ENCODE results near the gene RNF8. TPM values are rescaled to one million over a fixed set of nuclear protein-coding genes. Genes with fewer than 3 reads are reported as not detected.
"Not testable (repeated sequence)": the region's sequence is repeated elsewhere in the genome, so short reads cannot be mapped to it uniquely, and the experiment has no call there.

Gene RNF8
- total and polyA plus RNA-seq, 10 of the 15 experiments (the other 5 are each of a cell fraction or from before 2014, with no cell fraction given) = 7.8 to 30.2 (median 23.3) TPM

DNA sequence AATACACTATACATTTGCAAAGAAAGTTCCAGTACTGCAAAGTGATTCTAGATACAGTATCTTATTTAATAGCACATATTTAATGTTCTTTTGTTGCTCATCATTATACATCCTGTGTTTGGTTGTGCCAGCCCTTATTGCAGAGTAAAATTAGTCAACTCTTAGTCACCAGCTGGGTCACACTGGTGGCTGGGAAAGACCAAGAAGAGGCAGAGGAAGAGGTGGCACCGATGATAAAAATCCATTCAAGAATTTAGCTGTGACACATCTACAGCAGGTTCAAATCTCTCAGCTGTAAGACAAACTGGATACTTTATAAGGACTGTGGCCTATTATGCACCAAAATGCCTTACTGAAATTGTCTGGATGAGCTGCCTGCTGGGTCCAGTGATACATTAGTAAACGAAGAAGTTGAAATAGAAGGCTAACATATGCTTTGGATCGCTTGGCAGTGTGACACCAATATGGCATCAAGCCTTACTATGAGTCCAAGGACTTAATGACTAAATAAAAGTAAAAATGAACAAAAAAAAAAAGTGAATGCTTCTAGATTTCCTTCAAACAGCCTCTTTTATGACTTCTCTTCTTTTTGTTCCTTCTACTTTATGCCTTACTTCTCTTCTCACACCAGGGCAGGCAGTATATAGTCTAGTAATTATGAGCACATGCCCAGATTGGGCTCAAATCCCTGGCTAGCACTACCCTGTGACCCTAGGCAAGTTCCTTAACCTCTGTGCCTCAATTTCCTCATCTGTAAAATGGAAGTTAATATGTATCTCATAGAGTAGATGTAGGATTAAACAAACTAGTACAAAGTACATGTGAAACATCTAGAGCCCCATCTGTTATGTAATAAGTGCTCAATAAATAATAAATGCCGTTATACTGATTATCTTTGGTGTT lies 29.4 kb upstream of the RNF8 start:
- Histone ChIP-seq H2AFZ (ENCODE audit: control insufficient read depth, low read depth, low read length) (no peak overlapping the region), H3K36me3 (ENCODE audit: control insufficient read depth in 2 of 2, insufficient read depth in 2 of 2, low read length in 1 of 2) (peaks cover 0 to 10% of the 10 kb centered on the region in 2 experiments; a peak in 3 of 4 replicates), H3K27me3 (replicated peaks in 1 of 2; ENCODE audit: control insufficient read depth in 2 of 2, insufficient read depth in 2 of 2, low read length in 1 of 2) (no peaks in the 10 kb centered on the region), H3K9ac (ENCODE audit: control insufficient read depth, insufficient read depth, low read length) (no peak overlapping the region), H3K9me3 (replicated peaks; ENCODE audit: control insufficient read depth, insufficient read depth, low read length) (no peaks in the 10 kb centered on the region), H3K4me3 (no peak overlapping the region), H3K27ac (ENCODE audit: control insufficient read depth, insufficient read depth) (no peak overlapping the region), H3K4me2 (ENCODE audit: control insufficient read depth, insufficient read depth) (no peak overlapping the region), H3K4me1 (ENCODE audit: control insufficient read depth, insufficient read depth, low read length) (no peaks in the 10 kb centered on the region), H4K20me1 (ENCODE audit: control insufficient read depth, insufficient read depth) (no peaks in the 10 kb centered on the region), H3K79me2 (ENCODE audit: control insufficient read depth, insufficient read depth, low read length) (no peaks in the 10 kb centered on the region)
- ChIA-PET RAD21 (ENCODE audit: unreplicated experiment) (interaction anchor here (0.7 to 1.7 kb wide), 8 partner anchors 10 to 368 kb away, joined by 3 to 10 read pairs (median 4); no protein-coding TSS in a partner anchor), POLR2A (interaction anchor here (0.7 kb wide), 1 partner anchor 1377 kb away, joined by 6 read pairs; no protein-coding TSS in a partner anchor), SMC1A (ENCODE audit: uncharacterized antibody, unreplicated experiment) (interaction anchor here (0.6 to 1.5 kb wide), 5 partner anchors 10 to 519 kb away, joined by 3 to 4 read pairs (median 3); no protein-coding TSS in a partner anchor), CTCF (interaction anchor here (1.1 to 3.7 kb wide), 11 partner anchors 8 to 375 kb away, joined by 3 to 61 read pairs (median 6); partner anchors contain the start of gene CMTR1)
- TF ChIP-seq ATF7 (IDR thresholded peaks at IDR 0.05; ENCODE audit: low read depth) (no peak), BCL3 (IDR thresholded peaks at IDR 0.05; ENCODE audit: borderline replicate concordance, insufficient read depth, low read depth, low read length, poor library complexity, severe bottlenecking) (peak; percentile 63)
- 31% methylated on average over 4 of the region's 4 CpGs for WGBS (ENCODE audit: insufficient coverage, insufficient replicate concordance, low lambda C conversion rate, missing lambda C conversion rate)
- ATAC-seq (no peak), DNase-seq (ENCODE audit: low read depth, low spot score) (no peak), FAIRE-seq (no peak)
- no TSS peak for BruUV-seq (replicated peaks)
- intact Hi-C loops (cut with micrococcal nuclease; ENCODE audit: unreplicated experiment) = loop anchor here (2.0 to 10.0 kb wide), 2 partner anchors 240 to 368 kb away; no protein-coding TSS in a partner anchor
- in situ Hi-C loops (cut with MboI) = loop anchor here (5.0 kb wide), 1 partner anchor 368 kb away; no protein-coding TSS in a partner anchor

DNA sequence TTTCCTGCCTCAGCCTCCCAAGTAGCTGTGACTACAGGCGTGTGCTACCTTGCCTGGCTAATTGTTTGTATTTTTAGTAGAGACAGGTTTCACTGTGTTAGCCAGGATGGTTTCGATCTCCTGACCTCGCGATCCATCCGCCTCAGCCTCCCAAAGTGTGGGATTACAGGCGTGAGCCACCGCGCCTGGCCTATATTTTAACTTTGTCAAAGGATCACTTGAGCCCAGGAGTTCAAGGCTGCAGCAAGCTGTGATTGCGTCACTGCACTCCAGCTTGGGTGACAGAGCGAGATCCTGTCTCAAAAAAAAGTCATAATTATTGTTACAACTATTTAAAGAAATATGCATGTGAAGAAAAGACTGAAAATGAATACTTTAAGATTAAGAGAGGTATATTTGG lies 23.4 kb upstream of the RNF8 start:
- H3K4me2 ChIP-seq (ENCODE audit: control insufficient read depth, insufficient read depth); ATAC-seq; H3K36me3 ChIP-seq (ENCODE audit: control insufficient read depth in 2 of 2, insufficient read depth in 2 of 2, low read length in 1 of 2); H3K79me2 ChIP-seq (ENCODE audit: control insufficient read depth, insufficient read depth, low read length); RAD21 ChIA-PET (ENCODE audit: unreplicated experiment); H3K9me3 ChIP-seq (replicated peaks; ENCODE audit: control insufficient read depth, insufficient read depth, low read length); H2AFZ ChIP-seq (ENCODE audit: control insufficient read depth, low read depth, low read length); H3K4me3 ChIP-seq; H3K4me1 ChIP-seq (ENCODE audit: control insufficient read depth, insufficient read depth, low read length); FAIRE-seq; in situ Hi-C loops (cut with MboI); H3K9ac ChIP-seq (ENCODE audit: control insufficient read depth, insufficient read depth, low read length); DNase-seq (ENCODE audit: low read depth, low spot score); H3K27me3 ChIP-seq (replicated peaks in 1 of 2; ENCODE audit: control insufficient read depth in 2 of 2, insufficient read depth in 2 of 2, low read length in 1 of 2); BruUV-seq (replicated peaks); H3K27ac ChIP-seq (ENCODE audit: control insufficient read depth, insufficient read depth); intact Hi-C loops (cut with micrococcal nuclease; ENCODE audit: unreplicated experiment); H4K20me1 ChIP-seq (ENCODE audit: control insufficient read depth, insufficient read depth): not testable (repeated sequence)
- CTCF ChIA-PET = interaction anchor here (0.6 kb wide), 1 partner anchor 361 kb away, joined by 3 read pairs; no protein-coding TSS in a partner anchor
- 98% methylated on average over 9 of the region's 10 CpGs for WGBS (ENCODE audit: insufficient coverage, insufficient replicate concordance, low lambda C conversion rate, missing lambda C conversion rate)
- POLR2A ChIA-PET = interaction anchor here (0.7 kb wide), 1 partner anchor 833 kb away, joined by 5 read pairs; no protein-coding TSS in a partner anchor
- SMC1A ChIA-PET (ENCODE audit: uncharacterized antibody, unreplicated experiment) = interaction anchor here (1.2 kb wide), 1 partner anchor 10 kb away, joined by 3 read pairs; no protein-coding TSS in a partner anchor

Data from GM12878 (cell line).